GM12878 (cell line): ENCODE data around the gene GALNT15. TPM values are rescaled to one million over a fixed set of nuclear protein-coding genes. Genes with fewer than 3 reads are reported as not detected.

ENCODE experiments used
- ATAC-seq: fragments of 200-7000 bp; cut with Tn5 transposase; 3 replicates; pipeline ENCODE4 v1.9.1; 2020; ENCODE audit warnings: mild to moderate bottlenecking, moderate library complexity
- BruUV-seq: library from RNA; stranded (reverse); fragments of 400-500 nt; replicated peaks from 2 replicates; lab custom pipeline; 2021; lab: Mats Ljungman, UMichigan
- CTCF ChIA-PET: fragments of 300-600 bp; sonication (Branson Sonifier 250); formaldehyde crosslinking; extraction: SDS; loops from one replicate; lab custom pipeline; 2021; ENCODE audit warnings: inconsistent platforms; lab: Yijun Ruan, JAX
- POLR2A ChIA-PET: fragments of 350-600 bp; formaldehyde crosslinking; extraction: SDS; loops from one replicate; lab custom pipeline; 2021; ENCODE audit warnings: inconsistent platforms; lab: Charles Lee
- RAD21 ChIA-PET: fragments of 300-600 bp; sonication (Branson Sonifier 250); formaldehyde crosslinking; loops from one replicate; lab custom pipeline; 2023; ENCODE audit warnings: antibody characterized with exemption; ENCODE audit not compliant: unreplicated experiment; lab: Charles Lee
- SMC1A ChIA-PET: fragments of 300-600 bp; sonication (Branson Sonifier 250); formaldehyde crosslinking; loops from one replicate; lab custom pipeline; 2023; ENCODE audit not compliant: unreplicated experiment, uncharacterized antibody; lab: Charles Lee
- DNase-seq: peaks from one replicate; pipeline ENCODE4 v3.0.0-alpha.2; 2011; ENCODE audit warnings: low read depth, low spot score
- FAIRE-seq: peaks from 3 replicates; lab custom pipeline; 2011; peaks lifted over from hg19 to GRCh38; lab: Jason Lieb, UNC
- H2AFZ ChIP-seq: 2 replicates; pipeline ENCODE4 v1.6.0; 2011; ENCODE audit warnings: low read depth, low read length, control low read depth; ENCODE audit not compliant: control insufficient read depth
- H3K27ac ChIP-seq: 2 replicates; pipeline ENCODE4 v1.5.1; 2011; ENCODE audit warnings: control low read depth; ENCODE audit not compliant: control insufficient read depth, insufficient read depth
- H3K27me3 ChIP-seq, 2 experiments: replicated peaks in 1 of 2; 2 replicates each; pipeline versions ENCODE4 v1.6.0 to v1.6.1; 2011; ENCODE audit warnings: low read length in 1 of 2; ENCODE audit not compliant: control insufficient read depth in 2 of 2, insufficient read depth in 2 of 2
- H3K36me3 ChIP-seq, 2 experiments: 2 replicates each; pipeline ENCODE4 v1.5.1; 2011; ENCODE audit warnings: low read length in 1 of 2; ENCODE audit not compliant: control insufficient read depth in 2 of 2, insufficient read depth in 2 of 2
- H3K4me1 ChIP-seq: 2 replicates; pipeline ENCODE4 v1.6.1; 2011; ENCODE audit warnings: mild to moderate bottlenecking, low read length, moderate library complexity, mixed read lengths; ENCODE audit not compliant: control insufficient read depth, insufficient read depth
- H3K4me2 ChIP-seq: 2 replicates; pipeline ENCODE4 v1.6.0; 2011; ENCODE audit warnings: control low read depth; ENCODE audit not compliant: control insufficient read depth, insufficient read depth
- H3K4me3 ChIP-seq: fragments of 200-600 bp; sonication (generic); 2 replicates; pipeline ENCODE4 v1.5.1; 2016
- H3K79me2 ChIP-seq: 2 replicates; pipeline ENCODE4 v1.6.0; 2011; ENCODE audit warnings: low read length; ENCODE audit not compliant: control insufficient read depth, insufficient read depth
- H3K9ac ChIP-seq: 2 replicates; pipeline ENCODE4 v1.8.0; 2011; ENCODE audit warnings: low read length, control low read depth, mixed read lengths; ENCODE audit not compliant: control insufficient read depth, insufficient read depth
- H3K9me3 ChIP-seq: replicated peaks from 3 replicates; pipeline ENCODE4 v1.5.1; 2011; ENCODE audit warnings: mild to moderate bottlenecking, low read length; ENCODE audit not compliant: control insufficient read depth, insufficient read depth
- H4K20me1 ChIP-seq: 2 replicates; pipeline ENCODE4 v1.6.0; 2011; ENCODE audit not compliant: control insufficient read depth, insufficient read depth
- ASH2L ChIP-seq: fragments of 300-600, 200-600 bp; sonication (generic); IDR thresholded peaks from 2 replicates; pipeline ENCODE4 v1.6.1; 2017; ENCODE audit warnings: low read depth, mild to moderate bottlenecking, borderline replicate concordance
- BMI1 ChIP-seq: fragments of 450-650 bp; IDR thresholded peaks from 2 replicates; pipeline ENCODE4 v1.6.1; 2016; ENCODE audit warnings: mild to moderate bottlenecking, moderate library complexity, borderline replicate concordance
- HSF1 ChIP-seq: fragments of 150-350 bp; IDR thresholded peaks from 2 replicates; pipeline ENCODE4 v1.6.1; 2014; ENCODE audit warnings: mild to moderate bottlenecking, low read depth, low read length
- LARP7 ChIP-seq: fragments of 450-650 bp; IDR thresholded peaks from 2 replicates; pipeline ENCODE4 v1.6.1; 2017; ENCODE audit warnings: mild to moderate bottlenecking
- RELB ChIP-seq: fragments of 450-650 bp; IDR thresholded peaks from 2 replicates; pipeline ENCODE4 v1.6.1; 2017; ENCODE audit warnings: low read depth, mild to moderate bottlenecking, moderate library complexity
- SIX5 ChIP-seq: IDR thresholded peaks from 2 replicates; pipeline ENCODE4 v1.6.1; 2011; ENCODE audit warnings: mild to moderate bottlenecking, low read depth, low read length, moderate library complexity; ENCODE audit not compliant: severe bottlenecking
- SUZ12 ChIP-seq: fragments of 200-600 bp; sonication (generic); IDR thresholded peaks from one replicate; pipeline ENCODE4 v1.6.1; 2018; ENCODE audit warnings: antibody characterized with exemption, mild to moderate bottlenecking; ENCODE audit not compliant: unreplicated experiment
- WGBS: methylation state at CpG from one replicate; pipeline ENCODE4 v1.1.6; 2016; ENCODE audit warnings: low lambda C conversion rate; ENCODE audit not compliant: insufficient replicate concordance, insufficient coverage; ENCODE audit errors: missing lambda C conversion rate; 5-methylcytosine and 5-hydroxymethylcytosine counted together
- in situ Hi-C: fragments of 300-500 bp; cut with MboI; formaldehyde crosslinking; loops from 9 replicates; pipeline ENCODE4 v1.14.3; 2018; ENCODE audit warnings: mixed read lengths
- intact Hi-C: fragments of 100-400 bp; cut with micrococcal nuclease; formaldehyde crosslinking; loops from one replicate; pipeline ENCODE4 v1.14.2; 2022; ENCODE audit not compliant: unreplicated experiment
- polyA plus RNA-seq, 11 experiments: library from polyadenylated mRNA; depleted of rRNA in 4 of 11; unstranded in 6 of 11; stranded (reverse) in 5 of 11; fragments of >200 nt; fragmentation: Nextera tagmentation in 4 of 11; fragmentation: Illumina TruSeq in 1 of 11; extraction: Ambion mirVana in 4 of 11; extraction: Trizol in 1 of 11; gene quantifications; 1 replicate in 1 of 11; 2 replicates in 10 of 11; pipeline versions ENCODE4 v1.2.1 to v1.2.3, GENCODE V29; 2011 to 2016; ENCODE audit warnings: inconsistent platforms in 2 of 11, missing spikeins in 2 of 11, low read depth in 1 of 11
- total RNA-seq, 4 experiments: library from RNA; depleted of rRNA in 3 of 4; stranded (reverse); fragments of >200 nt in 3 of 4; fragmentation: Illumina TruSeq in 1 of 4; extraction: Trizol in 1 of 4; gene quantifications; 2 replicates each; pipeline versions ENCODE4 v1.2.1 to v1.2.3, GENCODE V29; 2013 to 2021
- TF ChIP-seq, protein P1 (sequence below): fragments of 450-650 bp; IDR thresholded peaks from 2 replicates; pipeline ENCODE4 v1.6.1; 2017; ENCODE audit warnings: mild to moderate bottlenecking
- TF ChIP-seq, protein P2 (sequence below): fragments of 450-650 bp; IDR thresholded peaks from 2 replicates; pipeline ENCODE4 v1.6.1; 2017; ENCODE audit warnings: mild to moderate bottlenecking, moderate library complexity

GALNT15 gene
- total and polyA plus RNA-seq, 10 of the 15 experiments (the other 5 are each of a cell fraction or from before 2014, with no cell fraction given): 0.03 to 0.05 TPM; not detected in 8

- POLR2A ChIA-PET: interaction anchor here (0.6 kb wide), 1 partner anchor 320 kb away, joined by 3 read pairs; no protein-coding TSS in a partner anchor
- in situ Hi-C loops (loop anchor here (10.0 kb wide), 2 partner anchors 617 to 1037 kb away; partner anchors contain the start of gene CAPN7), intact Hi-C loops (no loop called here)
- Histone ChIP-seq H3K27ac (no peak overlapping the region), H3K4me1 (no peaks in the 10 kb centered on the region), H3K79me2 (no peaks in the 10 kb centered on the region), H3K9ac (no peak overlapping the region), H2AFZ (no peak overlapping the region), H4K20me1 (no peaks in the 10 kb centered on the region), H3K4me2 (no peak overlapping the region), H3K27me3 (no peaks in the 10 kb centered on the region), H3K4me3 (no peak overlapping the region), H3K9me3 (no peaks in the 10 kb centered on the region), H3K36me3 (no peaks in the 10 kb centered on the region)
- RAD21 ChIA-PET: interaction anchor here (0.6 to 1.1 kb wide), 3 partner anchors 23 to 195 kb away, joined by 3 read pairs; partner anchors contain the start of gene OXNAD1
- WGBS: 72% methylated on average over 5 of the region's 5 CpGs
- FAIRE-seq: no peak
- no peak for DNase-seq
- ATAC-seq: no peak
- SMC1A ChIA-PET: interaction anchor here (1.0 kb wide), 1 partner anchor 12 kb away, joined by 3 read pairs; no protein-coding TSS in a partner anchor
- no TSS peak for BruUV-seq
- CTCF ChIA-PET: interaction anchor here (1.5 to 3.4 kb wide), 2 partner anchors 193 to 426 kb away, joined by 4 to 17 read pairs; no protein-coding TSS in a partner anchor
- TF ChIP-seq SIX5 (no peak), SUZ12 (no peak), RELB (no peak), HSF1 (no peak), LARP7 (no peak), BMI1 (no peak), ASH2L (no peak)
- TF ChIP-seq, protein P1, sequence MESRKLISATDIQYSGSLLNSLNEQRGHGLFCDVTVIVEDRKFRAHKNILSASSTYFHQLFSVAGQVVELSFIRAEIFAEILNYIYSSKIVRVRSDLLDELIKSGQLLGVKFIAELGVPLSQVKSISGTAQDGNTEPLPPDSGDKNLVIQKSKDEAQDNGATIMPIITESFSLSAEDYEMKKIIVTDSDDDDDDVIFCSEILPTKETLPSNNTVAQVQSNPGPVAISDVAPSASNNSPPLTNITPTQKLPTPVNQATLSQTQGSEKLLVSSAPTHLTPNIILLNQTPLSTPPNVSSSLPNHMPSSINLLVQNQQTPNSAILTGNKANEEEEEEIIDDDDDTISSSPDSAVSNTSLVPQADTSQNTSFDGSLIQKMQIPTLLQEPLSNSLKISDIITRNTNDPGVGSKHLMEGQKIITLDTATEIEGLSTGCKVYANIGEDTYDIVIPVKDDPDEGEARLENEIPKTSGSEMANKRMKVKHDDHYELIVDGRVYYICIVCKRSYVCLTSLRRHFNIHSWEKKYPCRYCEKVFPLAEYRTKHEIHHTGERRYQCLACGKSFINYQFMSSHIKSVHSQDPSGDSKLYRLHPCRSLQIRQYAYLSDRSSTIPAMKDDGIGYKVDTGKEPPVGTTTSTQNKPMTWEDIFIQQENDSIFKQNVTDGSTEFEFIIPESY: no peak
- TF ChIP-seq, protein P2, sequence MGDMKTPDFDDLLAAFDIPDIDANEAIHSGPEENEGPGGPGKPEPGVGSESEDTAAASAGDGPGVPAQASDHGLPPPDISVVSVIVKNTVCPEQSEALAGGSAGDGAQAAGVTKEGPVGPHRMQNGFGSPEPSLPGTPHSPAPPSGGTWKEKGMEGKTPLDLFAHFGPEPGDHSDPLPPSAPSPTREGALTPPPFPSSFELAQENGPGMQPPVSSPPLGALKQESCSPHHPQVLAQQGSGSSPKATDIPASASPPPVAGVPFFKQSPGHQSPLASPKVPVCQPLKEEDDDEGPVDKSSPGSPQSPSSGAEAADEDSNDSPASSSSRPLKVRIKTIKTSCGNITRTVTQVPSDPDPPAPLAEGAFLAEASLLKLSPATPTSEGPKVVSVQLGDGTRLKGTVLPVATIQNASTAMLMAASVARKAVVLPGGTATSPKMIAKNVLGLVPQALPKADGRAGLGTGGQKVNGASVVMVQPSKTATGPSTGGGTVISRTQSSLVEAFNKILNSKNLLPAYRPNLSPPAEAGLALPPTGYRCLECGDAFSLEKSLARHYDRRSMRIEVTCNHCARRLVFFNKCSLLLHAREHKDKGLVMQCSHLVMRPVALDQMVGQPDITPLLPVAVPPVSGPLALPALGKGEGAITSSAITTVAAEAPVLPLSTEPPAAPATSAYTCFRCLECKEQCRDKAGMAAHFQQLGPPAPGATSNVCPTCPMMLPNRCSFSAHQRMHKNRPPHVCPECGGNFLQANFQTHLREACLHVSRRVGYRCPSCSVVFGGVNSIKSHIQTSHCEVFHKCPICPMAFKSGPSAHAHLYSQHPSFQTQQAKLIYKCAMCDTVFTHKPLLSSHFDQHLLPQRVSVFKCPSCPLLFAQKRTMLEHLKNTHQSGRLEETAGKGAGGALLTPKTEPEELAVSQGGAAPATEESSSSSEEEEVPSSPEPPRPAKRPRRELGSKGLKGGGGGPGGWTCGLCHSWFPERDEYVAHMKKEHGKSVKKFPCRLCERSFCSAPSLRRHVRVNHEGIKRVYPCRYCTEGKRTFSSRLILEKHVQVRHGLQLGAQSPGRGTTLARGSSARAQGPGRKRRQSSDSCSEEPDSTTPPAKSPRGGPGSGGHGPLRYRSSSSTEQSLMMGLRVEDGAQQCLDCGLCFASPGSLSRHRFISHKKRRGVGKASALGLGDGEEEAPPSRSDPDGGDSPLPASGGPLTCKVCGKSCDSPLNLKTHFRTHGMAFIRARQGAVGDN: no peak
These were observed 67.7 kb downstream of the GALNT15 start for GRCh38 chr3:16242177-16242576.
